HepG2 (cell line): Measurements from ENCODE around the gene USP35. TPM values are rescaled to one million over a fixed set of nuclear protein-coding genes. Genes with fewer than 3 reads are reported as not detected.
A peak's percentile ranks its signal among the peaks of the same experiment; 100 is the strongest.

Experiments
- ATF4 ChIP-seq, 2 experiments: fragments of 450-650 bp in 1 of 2; sonication (generic) in 1 of 2; formaldehyde crosslinking; IDR thresholded peaks; 2 replicates each; pipeline versions ENCODE4 v1.5.0 to v1.8.0; 2020 to 2022; ENCODE audit warnings: mild to moderate bottlenecking in 1 of 2, missing genetic modification reagents in 1 of 2
- DR1 ChIP-seq: sonication (generic); formaldehyde crosslinking; IDR thresholded peaks from 2 replicates; pipeline ENCODE4 v1.8.0; 2021; ENCODE audit warnings: mild to moderate bottlenecking, missing genetic modification reagents, inconsistent platforms
- ELF4 ChIP-seq: sonication (generic); formaldehyde crosslinking; IDR thresholded peaks from 2 replicates; pipeline ENCODE4 v1.5.0; 2020; ENCODE audit warnings: missing genetic modification reagents, mild to moderate bottlenecking, moderate library complexity, borderline replicate concordance
- HNRNPLL ChIP-seq: fragments of 200-400 bp; formaldehyde crosslinking; IDR thresholded peaks from 2 replicates; pipeline ENCODE4 v1.6.1; 2017; ENCODE audit warnings: mild to moderate bottlenecking, low read depth, low read length; ENCODE audit not compliant: poor library complexity, severe bottlenecking
- MED13 ChIP-seq: sonication (generic); formaldehyde crosslinking; IDR thresholded peaks from 2 replicates; pipeline ENCODE4 v1.5.0; 2020; ENCODE audit warnings: missing genetic modification reagents
- NR1H2 ChIP-seq: sonication (generic); formaldehyde crosslinking; IDR thresholded peaks from 2 replicates; pipeline ENCODE4 v1.8.1; 2022; ENCODE audit warnings: low read depth, missing genetic modification reagents, borderline replicate concordance
- RXRB ChIP-seq: IDR thresholded peaks from 2 replicates; pipeline ENCODE4 v1.6.1; 2016; ENCODE audit warnings: borderline replicate concordance, missing genetic modification reagents, missing compliant biosample characterization
- TFE3 ChIP-seq: IDR thresholded peaks from 2 replicates; pipeline ENCODE4 v1.6.1; 2016
- ZMAT3 ChIP-seq: sonication (generic); formaldehyde crosslinking; conservative IDR thresholded peaks from 2 replicates; pipeline ENCODE4 v1.7.0; 2021; ENCODE audit warnings: missing genetic modification reagents
- ZNF280B ChIP-seq: sonication (generic); formaldehyde crosslinking; IDR thresholded peaks from 2 replicates; pipeline ENCODE4 v1.5.0; 2020; ENCODE audit warnings: missing genetic modification reagents, mild to moderate bottlenecking, borderline replicate concordance
- ZNF407 ChIP-seq: sonication (generic); formaldehyde crosslinking; IDR thresholded peaks from one replicate; pipeline ENCODE4 v1.5.1; 2020; ENCODE audit warnings: mild to moderate bottlenecking, missing genetic modification reagents; ENCODE audit errors: not compliant biosample characterization
- ZNF563 ChIP-seq: sonication (generic); formaldehyde crosslinking; IDR thresholded peaks from 2 replicates; pipeline ENCODE4 v1.8.0; 2022; ENCODE audit warnings: mild to moderate bottlenecking, moderate library complexity, missing genetic modification reagents
- ZNF891 ChIP-seq: sonication (generic); formaldehyde crosslinking; IDR thresholded peaks from 2 replicates; pipeline ENCODE4 v1.5.0; 2020; ENCODE audit warnings: mild to moderate bottlenecking, missing genetic modification reagents
- ZSCAN12 ChIP-seq: sonication (generic); formaldehyde crosslinking; IDR thresholded peaks from 2 replicates; pipeline ENCODE4 v1.9.0; 2021; ENCODE audit warnings: mild to moderate bottlenecking, missing genetic modification reagents
- polyA plus RNA-seq, 8 experiments: library from polyadenylated mRNA; depleted of rRNA in 3 of 8; stranded (reverse) in 7 of 8; unstranded in 1 of 8; fragments of >200 nt; fragmentation: Illumina TruSeq in 4 of 8; extraction: Trizol in 4 of 8; gene quantifications; 2 replicates each; pipeline versions ENCODE4 v1.2.1 to v1.2.3, GENCODE V29; 2011 to 2016; ENCODE audit warnings: low read depth in 4 of 8, missing spikeins in 1 of 8, mixed read lengths in 1 of 8; ENCODE audit not compliant: insufficient read depth in 1 of 8
- total RNA-seq, 5 experiments: library from RNA; depleted of rRNA; stranded (reverse); fragments of >200 nt; fragmentation: Illumina TruSeq; extraction: Trizol; gene quantifications; 2 replicates each; pipeline ENCODE4 v1.2.3, GENCODE V29; 2016; ENCODE audit warnings: low read depth in 1 of 5

Gene USP35
- total and polyA plus RNA-seq, 2 of the 13 experiments (the other 11 are each of a cell fraction or from before 2014, with no cell fraction given): 4.6 to 7.7 TPM

GRCh38 chr11:78139422-78140391, 49.0 kb upstream of the USP35 start, which contains the start of gene ALG8 (continued):
- TF ChIP-seq ZNF407 (peak; percentile 64), RXRB (CRISPR knock-in tag) (peak; percentile 26; the same call in 1 of the 2 replicates), ELF4 (CRISPR knock-in tag) (peak; percentile 94; the same call in 1 of the 2 replicates), DR1 (CRISPR knock-in tag) (peak; percentile 90), TFE3 (peak; percentile 58; the same call in 1 of the 2 replicates), MED13 (CRISPR knock-in tag) (peak; percentile 91), ZNF891 (CRISPR knock-in tag) (peak; percentile 31; the same call in 1 of the 2 replicates), ATF4 (CRISPR knock-in tag; IDR thresholded peaks at IDR 0.05) (peak in 1 of 2 experiments; percentile 71; a peak in 2 of 4 replicates), HNRNPLL (peak; percentile 92), ZMAT3 (CRISPR knock-in tag) (peak; percentile 69), ZSCAN12 (CRISPR knock-in tag) (peak; percentile 81), ZNF280B (CRISPR knock-in tag) (peak; percentile 65; the same call in 1 of the 2 replicates), ZNF563 (CRISPR knock-in tag) (peak; percentile 75; the same call in 1 of the 2 replicates), NR1H2 (CRISPR knock-in tag) (0 out of 2 replicates have a peak, but pooled peaks have one; percentile 65)
